ENCODE data around the gene GLIS1. TPM values are rescaled to one million over a fixed set of nuclear protein-coding genes. Genes with fewer than 3 reads are reported as not detected.

The GLIS1 gene
- total RNA-seq, 2 experiments from 2014 or later = not detected

DNA sequence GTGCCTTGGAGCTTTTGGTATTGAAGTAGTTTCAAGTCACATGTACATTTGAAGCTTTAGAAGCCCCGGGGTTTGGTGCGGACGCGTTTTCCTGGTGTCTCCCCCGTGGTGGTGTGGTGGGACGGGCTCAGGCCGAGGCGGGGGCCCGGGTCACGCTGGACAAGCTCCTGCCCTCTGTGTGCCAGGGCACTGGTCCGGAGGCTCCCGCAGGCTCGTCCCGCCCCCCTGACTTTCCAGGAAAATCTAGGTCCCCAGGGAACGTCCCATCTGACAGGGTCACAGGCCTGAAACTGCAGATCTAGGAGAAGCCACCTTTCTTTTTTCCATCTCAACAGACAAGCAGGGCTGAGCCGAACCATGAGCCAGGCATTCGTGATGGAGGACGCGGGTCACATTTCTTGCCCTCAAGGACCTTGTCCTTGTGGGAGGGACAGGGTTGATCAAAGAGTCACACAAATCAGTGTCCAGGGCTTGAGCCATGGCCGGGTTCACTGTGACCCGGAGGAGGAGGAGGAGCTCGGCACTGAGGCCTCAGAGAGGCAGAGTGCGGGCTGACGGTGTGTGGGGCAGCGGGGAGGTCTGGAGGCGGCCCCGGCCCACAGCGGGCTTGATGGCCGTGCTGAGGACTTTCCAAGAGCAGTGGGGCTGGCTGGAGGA is 278.2 kb downstream of the GLIS1 start:
- no peaks in the 10 kb centered on the region for H3K36me3 Mint-ChIP-seq (ENCODE audit: low read depth)
- H3K4me3 Mint-ChIP-seq = no peak overlapping the region
- H3K27me3 Mint-ChIP-seq = no peaks in the 10 kb centered on the region
- H3K9me3 Mint-ChIP-seq = no peaks in the 10 kb centered on the region
- TF ChIP-seq, protein P1, sequence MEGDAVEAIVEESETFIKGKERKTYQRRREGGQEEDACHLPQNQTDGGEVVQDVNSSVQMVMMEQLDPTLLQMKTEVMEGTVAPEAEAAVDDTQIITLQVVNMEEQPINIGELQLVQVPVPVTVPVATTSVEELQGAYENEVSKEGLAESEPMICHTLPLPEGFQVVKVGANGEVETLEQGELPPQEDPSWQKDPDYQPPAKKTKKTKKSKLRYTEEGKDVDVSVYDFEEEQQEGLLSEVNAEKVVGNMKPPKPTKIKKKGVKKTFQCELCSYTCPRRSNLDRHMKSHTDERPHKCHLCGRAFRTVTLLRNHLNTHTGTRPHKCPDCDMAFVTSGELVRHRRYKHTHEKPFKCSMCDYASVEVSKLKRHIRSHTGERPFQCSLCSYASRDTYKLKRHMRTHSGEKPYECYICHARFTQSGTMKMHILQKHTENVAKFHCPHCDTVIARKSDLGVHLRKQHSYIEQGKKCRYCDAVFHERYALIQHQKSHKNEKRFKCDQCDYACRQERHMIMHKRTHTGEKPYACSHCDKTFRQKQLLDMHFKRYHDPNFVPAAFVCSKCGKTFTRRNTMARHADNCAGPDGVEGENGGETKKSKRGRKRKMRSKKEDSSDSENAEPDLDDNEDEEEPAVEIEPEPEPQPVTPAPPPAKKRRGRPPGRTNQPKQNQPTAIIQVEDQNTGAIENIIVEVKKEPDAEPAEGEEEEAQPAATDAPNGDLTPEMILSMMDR (IDR thresholded peaks at IDR 0.05) = no peak
- ChIA-PET CTCF (interaction anchor here (1.0 to 1.2 kb wide), 2 partner anchors 25 to 67 kb away, joined by 3 read pairs; no protein-coding TSS in a partner anchor), POLR2A (no interaction called here)
- intact Hi-C loops (cut with micrococcal nuclease) = no loop called here
- no peak overlapping the region for H3K27ac Mint-ChIP-seq
- no peak for ATAC-seq
- peaks cover 2% of the 10 kb centered on the region for H3K4me1 Mint-ChIP-seq (ENCODE audit: low read depth)
- no peak for DNase-seq

DNA sequence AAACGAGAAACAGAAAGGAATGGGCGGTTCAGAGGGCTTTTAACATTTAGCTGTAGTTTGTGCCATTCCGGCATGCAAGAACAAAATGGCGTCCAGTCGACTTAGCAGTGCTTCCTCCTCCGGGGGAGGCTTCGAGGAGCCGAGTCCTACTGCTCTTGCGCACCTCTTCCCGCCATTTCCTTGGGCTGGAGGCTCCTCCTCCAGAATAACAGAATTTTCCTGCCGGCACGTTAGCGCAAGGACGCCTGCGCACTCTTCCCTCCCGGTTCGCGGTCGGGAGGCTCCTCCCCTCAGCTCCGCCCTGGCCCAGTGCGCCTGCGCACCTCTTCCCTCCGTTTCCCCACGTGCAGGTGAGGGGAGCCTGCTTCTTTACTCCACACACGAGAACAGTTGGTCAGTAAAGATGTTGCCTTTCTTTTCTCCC is 278.7 kb downstream of the GLIS1 start:
- POLR2A ChIA-PET = no interaction called here
- Mint-ChIP-seq H3K27ac (no peak overlapping the region), H3K36me3 (ENCODE audit: low read depth) (no peaks in the 10 kb centered on the region), H3K27me3 (no peaks in the 10 kb centered on the region), H3K4me1 (ENCODE audit: low read depth) (no peaks in the 10 kb centered on the region), H3K4me3 (no peak overlapping the region), H3K9me3 (no peaks in the 10 kb centered on the region)
- intact Hi-C loops (cut with micrococcal nuclease) = no loop called here
- ATAC-seq = no peak
- TF ChIP-seq, protein P1 (IDR thresholded peaks at IDR 0.05) = no peak
- CTCF ChIA-PET = interaction anchor here (1.0 to 1.2 kb wide), 2 partner anchors 26 to 67 kb away, joined by 3 read pairs; no protein-coding TSS in a partner anchor
- no peak for DNase-seq

DNA sequence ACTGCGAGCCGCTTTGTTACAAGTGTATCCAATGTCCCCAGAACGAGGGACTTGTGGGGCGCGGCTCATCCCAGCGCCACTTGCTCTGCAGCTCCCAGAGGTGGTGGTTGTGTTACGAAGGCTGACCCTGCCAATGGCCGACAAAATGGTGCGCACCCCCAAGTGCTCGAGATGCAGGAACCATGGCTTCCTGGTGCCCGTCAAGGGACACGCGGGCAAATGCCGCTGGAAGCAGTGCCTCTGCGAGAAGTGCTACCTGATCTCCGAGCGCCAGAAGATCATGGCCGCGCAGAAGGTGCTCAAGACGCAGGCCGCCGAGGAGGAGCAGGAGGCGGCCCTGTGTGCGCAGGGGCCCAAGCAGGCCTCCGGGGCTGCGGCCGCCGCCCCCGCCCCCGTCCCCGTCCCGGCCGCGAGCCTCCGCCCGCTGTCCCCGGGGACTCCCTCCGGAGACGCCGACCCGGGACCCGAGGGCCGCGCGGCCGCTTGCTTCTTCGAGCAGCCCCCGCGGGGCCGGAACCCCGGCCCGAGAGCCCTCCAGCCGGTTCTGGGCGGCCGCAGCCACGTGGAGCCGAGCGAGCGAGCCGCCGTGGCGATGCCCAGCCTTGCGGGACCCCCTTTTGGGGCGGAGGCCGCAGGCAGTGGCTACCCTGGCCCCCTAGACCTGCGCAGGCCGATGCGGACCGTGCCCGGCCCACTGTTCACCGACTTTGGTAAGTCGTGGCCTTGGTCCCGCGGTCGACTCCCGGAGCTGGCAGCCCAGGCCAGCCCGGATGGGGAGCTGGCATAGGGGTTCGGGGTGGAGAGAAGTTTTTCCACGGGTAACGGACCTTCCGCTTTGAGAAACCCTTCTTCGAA is 279.4 kb downstream of the GLIS1 start, which contains the start of gene DMRTB1:
Gene DMRTB1 (plus strand): TSS at position 79 of the 855 bp plus-strand sequence. CDS start 55 bp downstream, at position 134.
- ChIA-PET POLR2A (no interaction called here), CTCF (interaction anchor here (1.0 to 1.2 kb wide), 3 partner anchors 10 to 66 kb away, joined by 3 to 4 read pairs (median 3); no protein-coding TSS in a partner anchor)
- H3K27me3 Mint-ChIP-seq = no peaks in the 10 kb centered on the region

DNA sequence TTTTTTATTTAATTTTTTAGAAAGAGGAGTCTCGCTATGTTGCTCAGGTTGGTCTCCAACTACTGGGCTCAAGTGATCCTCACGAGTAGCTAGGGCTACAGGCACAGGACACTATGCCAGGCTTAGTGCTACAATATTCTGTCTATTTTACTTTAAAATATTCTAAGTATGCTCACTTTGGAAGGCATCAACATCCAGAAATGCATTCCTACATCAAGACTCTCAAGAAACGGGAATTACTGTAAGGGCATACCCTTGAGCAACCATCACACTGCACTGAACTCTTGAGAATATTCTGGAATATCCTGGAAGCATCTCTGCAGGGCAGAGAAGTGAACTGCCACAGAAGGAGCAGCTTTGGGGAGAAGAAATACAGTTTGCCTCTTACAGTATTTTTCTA is 280.3 kb downstream of the GLIS1 start:
- CTCF ChIA-PET = interaction anchor here (1.2 kb wide), 1 partner anchor 9 kb away, joined by 4 read pairs; no protein-coding TSS in a partner anchor
- Mint-ChIP-seq H3K36me3 (ENCODE audit: low read depth) (no peaks in the 10 kb centered on the region), H3K9me3 (no peaks in the 10 kb centered on the region), H3K27me3 (peaks cover 1% of the 10 kb centered on the region), H3K4me1 (ENCODE audit: low read depth) (no peaks in the 10 kb centered on the region), H3K4me3 (no peak overlapping the region), H3K27ac (no peak overlapping the region)
- DNase-seq (no peak), ATAC-seq (no peak)
- intact Hi-C loops (cut with micrococcal nuclease) = no loop called here
- TF ChIP-seq, protein P1 (IDR thresholded peaks at IDR 0.05) = no peak
- POLR2A ChIA-PET = no interaction called here

More for the DNA sequence above, 279.4 kb downstream of the GLIS1 start, which contains the start of gene DMRTB1:
- ATAC-seq = no peak
- no peaks in the 10 kb centered on the region for H3K36me3 Mint-ChIP-seq (ENCODE audit: low read depth)
- no peaks in the 10 kb centered on the region for H3K9me3 Mint-ChIP-seq
- no peaks in the 10 kb centered on the region for H3K4me1 Mint-ChIP-seq (ENCODE audit: low read depth)
- H3K27ac Mint-ChIP-seq = no peak within 1 kb of the TSS
- intact Hi-C loops (cut with micrococcal nuclease) = no loop called here
- no peak within 1 kb of the TSS for H3K4me3 Mint-ChIP-seq
- TF ChIP-seq, protein P1 (IDR thresholded peaks at IDR 0.05) = no peak
- no peak for DNase-seq

Other genes with a start within 250 kb of the GLIS1 start
- 10 to 100 TPM; 39.6 to 43.9 TPM for gene NDC1, start 99.1 kb upstream of the GLIS1 start, total RNA-seq
- gene YIPF1, start 150.6 kb upstream of the GLIS1 start, total RNA-seq = 10 to 100 TPM; 13.2 to 15.6 TPM
- not detected for gene DIO1, start 155.0 kb upstream of the GLIS1 start, total RNA-seq
- 10 to 100 TPM; 60.5 to 63.5 TPM for gene IFT25, start 206.5 kb upstream of the GLIS1 start, total RNA-seq
- gene LRRC42, start 207.2 kb upstream of the GLIS1 start, total RNA-seq = 10 to 100 TPM; 26.7 to 29.6 TPM

Data from activated CD8-positive, alpha-beta T cell treated with anti-CD3 and anti-CD28 coated beads for 36 hours (primary cell).